ENCODE results near the gene USP5.

DNA sequence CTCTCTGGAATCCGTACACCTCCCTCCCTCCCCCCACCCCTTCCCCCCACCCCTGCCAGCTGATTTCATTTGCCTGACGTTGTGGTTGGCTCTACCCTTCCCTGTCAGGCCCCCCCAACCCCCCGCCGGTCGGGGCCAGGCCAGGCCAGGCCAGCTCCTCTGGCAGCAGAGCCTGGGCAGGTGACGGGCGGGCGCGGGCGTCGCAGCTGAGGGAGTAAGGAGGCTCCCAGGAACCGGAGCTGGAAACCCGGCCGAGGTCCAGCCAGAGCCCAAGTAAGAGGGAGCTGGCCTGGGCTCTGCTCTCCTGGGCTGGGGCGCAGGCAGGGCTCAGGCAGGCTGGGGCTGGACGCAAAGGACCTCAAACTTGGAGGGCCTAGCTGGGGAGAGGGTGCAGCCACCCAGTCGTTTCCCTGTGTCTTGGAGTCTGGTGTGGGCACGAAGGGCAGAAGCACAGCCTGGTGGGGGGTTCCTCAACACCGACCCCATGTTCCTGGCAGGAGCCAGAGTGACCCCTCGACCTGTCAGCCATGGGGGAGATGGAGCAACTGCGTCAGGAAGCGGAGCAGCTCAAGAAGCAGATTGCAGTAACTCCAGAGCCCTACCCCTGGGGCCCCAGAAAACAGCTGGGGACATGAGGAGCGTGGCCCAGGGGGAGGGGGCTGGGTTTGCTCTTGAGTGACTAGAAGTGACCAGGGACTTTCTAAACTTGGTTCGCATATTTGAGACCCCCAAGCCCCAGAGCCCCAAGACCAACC, 11.0 kb upstream of the USP5 start, which contains the start of gene GNB3:
- TF ChIP-seq EZH2 (IDR thresholded peaks at IDR 0.05; ENCODE audit: low read depth, low read length, severe bottlenecking) (no peak), POLR2A (IDR thresholded peaks at IDR 0.05; ENCODE audit: control extremely low read depth in 1 of 2, low read depth in 2 of 2, low read length in 2 of 2) (no peak), JUN (IDR thresholded peaks at IDR 0.05; ENCODE audit: low read depth, low read length) (no peak), CTCF (IDR thresholded peaks at IDR 0.05; ENCODE audit: control extremely low read depth in 1 of 3, insufficient read depth in 1 of 3, low read depth in 1 of 3, low read length in 3 of 3) (no peak), RAD21 (IDR thresholded peaks at IDR 0.05 in 1 of 2, conservative IDR thresholded peaks at IDR 0.05 in 1 of 2; ENCODE audit: low read depth in 2 of 2, low read length in 2 of 2) (no peak), SAP30 (IDR thresholded peaks at IDR 0.05; ENCODE audit: insufficient read depth, insufficient replicate concordance, low read length) (no peak), POU5F1 (IDR thresholded peaks at IDR 0.05; ENCODE audit: low read depth, low read length) (no peak), ZNF274 (IDR thresholded peaks at IDR 0.05; ENCODE audit: borderline replicate concordance, extremely low read depth, low read length) (no peak), ATF3 (IDR thresholded peaks at IDR 0.05; ENCODE audit: insufficient read depth, low read depth, low read length) (no peak), SP4 (IDR thresholded peaks at IDR 0.05; ENCODE audit: low read length) (no peak), TEAD4 (IDR thresholded peaks at IDR 0.05; ENCODE audit: low read depth, low read length) (no peak)

Data from H1 (cell line).